Stomach (tissue), 4 donors: ENCODE results near the gene BMPR1B.

Experiments
- CTCF ChIP-seq, 7 experiments: fragments of 450-650 bp in 4 of 7; fragments of 200-600 bp in 3 of 7; sonication (generic) in 3 of 7; IDR thresholded peaks; one replicate each; pipeline ENCODE4 v1.5.1; 2016 to 2019; ENCODE audit warnings: antibody characterized with exemption in 7 of 7, control low read depth in 2 of 7, mild to moderate bottlenecking in 1 of 7
- EP300 ChIP-seq: sonication (generic); formaldehyde crosslinking; IDR thresholded peaks from one replicate; pipeline ENCODE4 v1.6.1; 2017; ENCODE audit warnings: antibody characterized with exemption
- POLR2A ChIP-seq, 4 donors: fragments of 450-650 bp; IDR thresholded peaks; one replicate each; pipeline ENCODE4 v1.6.1; 2016; ENCODE audit warnings: antibody characterized with exemption in 4 of 4, control low read depth in 2 of 4, mild to moderate bottlenecking in 1 of 4, moderate library complexity in 1 of 4
- POLR2AphosphoS5 ChIP-seq, 3 donors: sonication (generic); formaldehyde crosslinking; IDR thresholded peaks; one replicate each; pipeline ENCODE4 v1.6.1; 2016; ENCODE audit warnings: antibody characterized with exemption in 3 of 3

GRCh38 chr4:94833394-94833793 lies 75.6 kb downstream of the BMPR1B start:
- TF ChIP-seq POLR2A (IDR thresholded peaks at IDR 0.05), result no peak
- TF ChIP-seq CTCF (IDR thresholded peaks at IDR 0.05), result no peak
- TF ChIP-seq EP300, result no peak
- TF ChIP-seq POLR2AphosphoS5 (IDR thresholded peaks at IDR 0.05), result no peak
